Measurements from ENCODE around the gene IGSF21.

GRCh38 chr1:18198260-18198659 is 90.7 kb downstream of the IGSF21 start:
- TF ChIP-seq RAD21 (IDR thresholded peaks at IDR 0.05 in 1 of 2, conservative IDR thresholded peaks at IDR 0.05 in 1 of 2; ENCODE audit: low read depth in 2 of 2, low read length in 2 of 2) (no peak), MAX (IDR thresholded peaks at IDR 0.05) (no peak), CTCF (IDR thresholded peaks at IDR 0.05; ENCODE audit: control extremely low read depth in 1 of 3, insufficient read depth in 1 of 3, low read depth in 1 of 3, low read length in 3 of 3) (no peak), ATF3 (IDR thresholded peaks at IDR 0.05; ENCODE audit: insufficient read depth, low read depth, low read length) (no peak), TCF12 (IDR thresholded peaks at IDR 0.05; ENCODE audit: low read depth, low read length) (no peak)
